ENCODE results near the gene CEACAM5.
A peak's percentile ranks its signal among the peaks of the same experiment; 100 is the strongest.
"Not testable (repeated sequence)": the region's sequence is repeated elsewhere in the genome, so short reads cannot be mapped to it uniquely, and the experiment has no call there.

The CEACAM5 gene

GRCh38 chr19:41700381-41701195 lies 7.8 kb upstream of the CEACAM5 start:
- DNase-seq (ENCODE audit: low read depth, low spot score), result no peak

- DNase-seq (ENCODE audit: low read depth, low spot score), result no peak
Observed at GRCh38 chr19:41701401-41702075, 6.9 kb upstream of the CEACAM5 start.

- DNase-seq (ENCODE audit: low read depth, low spot score), result peak; percentile 16
Observed at GRCh38 chr19:41702171-41702651, 6.2 kb upstream of the CEACAM5 start.

GRCh38 chr19:41703602-41704293 lies 4.7 kb upstream of the CEACAM5 start:
- no peak for DNase-seq (ENCODE audit: low read depth, low spot score)

- DNase-seq (ENCODE audit: low read depth, low spot score), result peak; percentile 58
Observed at GRCh38 chr19:41705393-41706174, 2.8 kb upstream of the CEACAM5 start.

- DNase-seq (ENCODE audit: low read depth, low spot score), result peak; percentile 14
Observed at GRCh38 chr19:41706741-41707501, 1.5 kb upstream of the CEACAM5 start.

- no peak for DNase-seq (ENCODE audit: low read depth, low spot score)
Observed at GRCh38 chr19:41707502-41707812, 969 bp upstream of the CEACAM5 start.

GRCh38 chr19:41707871-41708371 lies 505 bp upstream of the CEACAM5 start:
- no peak for DNase-seq (ENCODE audit: low read depth, low spot score)

- not testable (repeated sequence) for DNase-seq (ENCODE audit: low read depth, low spot score)
Observed at GRCh38 chr19:41709516-41709915, 1.1 kb downstream of the CEACAM5 start.

- DNase-seq (ENCODE audit: low read depth, low spot score), result no peak
Observed at GRCh38 chr19:41709951-41710645, 1.7 kb downstream of the CEACAM5 start.

GRCh38 chr19:41711376-41712261 lies 3.2 kb downstream of the CEACAM5 start:
- DNase-seq (ENCODE audit: low read depth, low spot score), result no peak

GRCh38 chr19:41714598-41714997 lies 6.2 kb downstream of the CEACAM5 start:
- no peak for DNase-seq (ENCODE audit: low read depth, low spot score)

GRCh38 chr19:41718761-41719160 lies 10.3 kb downstream of the CEACAM5 start:
- no peak for DNase-seq (ENCODE audit: low read depth, low spot score)

GRCh38 chr19:41720103-41720502 lies 11.7 kb downstream of the CEACAM5 start:
- DNase-seq (ENCODE audit: low read depth, low spot score), result no peak

GRCh38 chr19:41726493-41726892 lies 18.1 kb downstream of the CEACAM5 start:
- no peak for DNase-seq (ENCODE audit: low read depth, low spot score)

- no peak for DNase-seq (ENCODE audit: low read depth, low spot score)
Observed at GRCh38 chr19:41734156-41734555, 25.7 kb downstream of the CEACAM5 start.

- DNase-seq (ENCODE audit: low read depth, low spot score), result no peak
Observed at GRCh38 chr19:41734585-41734984, 26.2 kb downstream of the CEACAM5 start.

GRCh38 chr19:41735071-41735600 lies 26.7 kb downstream of the CEACAM5 start:
- DNase-seq (ENCODE audit: low read depth, low spot score), result no peak

- no peak for DNase-seq (ENCODE audit: low read depth, low spot score)
Observed at GRCh38 chr19:41739361-41739760, 30.9 kb downstream of the CEACAM5 start.

Measured in astrocyte of the hippocampus (primary cell).